ENCODE data around the gene AKT2.

GRCh38 chr19:40216013-40216776 is 69.0 kb downstream of the AKT2 start:
- TF ChIP-seq POLR2AphosphoS5 (IDR thresholded peaks at IDR 0.05) (no peak), POLR2A (IDR thresholded peaks at IDR 0.05) (no peak), CTCF (IDR thresholded peaks at IDR 0.05) (no peak), EP300 (IDR thresholded peaks at IDR 0.05; ENCODE audit: low read depth) (no peak)

Data from transverse colon (tissue), 4 donors.